Suprapubic skin (tissue), 4 donors: Measurements from ENCODE around the gene CRIP2. TPM values are rescaled to one million over a fixed set of nuclear protein-coding genes. Genes with fewer than 3 reads are reported as not detected.

Experiments
- DNase-seq, 2 donors: peaks; one replicate each; pipeline ENCODE4 v3.0.0-alpha.2; 2019; ENCODE audit warnings: low spot score in 2 of 2
- H3K27ac ChIP-seq: fragments of 200-600 bp; sonication (generic); one replicate; pipeline ENCODE4 v1.5.1; 2019
- H3K27me3 ChIP-seq: fragments of 200-600 bp; sonication (generic); one replicate; pipeline ENCODE4 v1.5.1; 2019
- H3K36me3 ChIP-seq: fragments of 200-600 bp; sonication (generic); one replicate; pipeline ENCODE4 v1.5.1; 2019
- H3K4me1 ChIP-seq: fragments of 200-600 bp; sonication (generic); one replicate; pipeline ENCODE4 v1.5.1; 2019
- H3K4me3 ChIP-seq: fragments of 200-600 bp; sonication (generic); one replicate; pipeline ENCODE4 v1.5.1; 2019; ENCODE audit warnings: mild to moderate bottlenecking
- H3K9me3 ChIP-seq: fragments of 200-600 bp; sonication (generic); one replicate; pipeline ENCODE4 v1.5.1; 2019
- EP300 ChIP-seq: sonication (generic); formaldehyde crosslinking; IDR thresholded peaks from one replicate; pipeline ENCODE4 v1.6.1; 2017; ENCODE audit warnings: antibody characterized with exemption
- POLR2A ChIP-seq, 2 donors: fragments of 450-650 bp; IDR thresholded peaks; one replicate each; pipeline ENCODE4 v1.6.1; 2017; ENCODE audit warnings: antibody characterized with exemption in 2 of 2, mild to moderate bottlenecking in 2 of 2, moderate library complexity in 2 of 2
- POLR2AphosphoS5 ChIP-seq, 3 donors: sonication (generic); formaldehyde crosslinking; IDR thresholded peaks; one replicate each; pipeline ENCODE4 v1.6.1; 2017; ENCODE audit warnings: antibody characterized with exemption in 3 of 3
- WGBS: methylation state at CpG from one replicate; pipeline ENCODE4 v1.1.5; 2018; 5-methylcytosine and 5-hydroxymethylcytosine counted together
- total RNA-seq, 4 donors: library from RNA; depleted of rRNA; stranded (reverse); fragments of >200 nt; gene quantifications; one replicate each; pipeline ENCODE4 v1.1.0, GENCODE V29; 2016
- TF ChIP-seq, protein P1 (sequence below), 2 donors: fragments of 200-600 bp in 1 of 2; fragments of 450-650 bp in 1 of 2; sonication (generic) in 1 of 2; IDR thresholded peaks; one replicate each; pipeline ENCODE4 v1.5.1; 2016 to 2019; ENCODE audit warnings: antibody characterized with exemption in 2 of 2, mild to moderate bottlenecking in 1 of 2, moderate library complexity in 1 of 2

CRIP2 gene, protein sequence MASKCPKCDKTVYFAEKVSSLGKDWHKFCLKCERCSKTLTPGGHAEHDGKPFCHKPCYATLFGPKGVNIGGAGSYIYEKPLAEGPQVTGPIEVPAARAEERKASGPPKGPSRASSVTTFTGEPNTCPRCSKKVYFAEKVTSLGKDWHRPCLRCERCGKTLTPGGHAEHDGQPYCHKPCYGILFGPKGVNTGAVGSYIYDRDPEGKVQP
- 100 to 1,000 TPM in 2 of 4 donors, 10 to 100 TPM in 2; 70.7 to 140 (median 104) TPM for total RNA-seq

DNA sequence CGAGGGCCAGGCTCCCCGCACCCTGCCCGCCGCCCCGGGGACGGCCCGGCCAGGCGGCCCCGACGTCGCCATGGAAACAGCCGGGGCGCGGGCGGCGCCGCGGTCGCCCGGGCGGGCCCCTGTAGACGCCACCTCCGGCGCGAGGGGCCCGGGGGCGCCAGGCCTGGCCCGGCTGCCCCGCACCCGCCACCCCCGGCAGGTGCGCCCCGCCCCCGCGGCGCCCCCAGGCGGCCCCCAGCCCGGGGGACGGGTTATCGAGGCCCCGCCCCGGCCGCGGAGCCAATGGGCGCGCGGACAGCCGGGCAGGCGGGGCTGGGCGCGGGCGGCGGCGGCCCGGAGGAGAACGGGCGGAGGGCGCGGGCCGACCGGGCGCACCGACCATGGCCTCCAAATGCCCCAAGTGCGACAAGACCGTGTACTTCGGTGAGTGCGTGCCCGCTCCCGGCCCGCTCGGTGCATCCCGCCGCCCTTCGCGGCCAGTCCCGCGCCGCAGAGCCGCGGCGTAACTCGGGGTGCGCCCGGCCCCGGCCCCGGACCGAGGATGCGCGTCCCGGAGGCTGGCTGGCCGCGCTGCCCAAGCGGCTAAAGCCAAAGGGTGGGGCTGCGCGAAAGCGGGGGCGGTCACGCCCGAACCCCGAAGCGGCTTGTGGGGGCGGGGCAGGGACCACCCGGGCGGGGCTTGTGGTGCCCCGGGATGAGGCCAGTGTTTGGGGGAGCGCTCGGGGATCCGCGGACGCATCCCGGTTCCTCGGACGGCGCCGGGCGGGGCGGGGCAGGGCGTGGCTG lies at the start of gene CRIP2:
Gene CRIP2 (plus strand): TSS at position 339 of the 786 bp plus-strand sequence. CDS start 42 bp downstream, at position 381.
- peak in 1 of 2 donors; percentile 46 for TF ChIP-seq POLR2A (IDR thresholded peaks at IDR 0.05)
- TF ChIP-seq POLR2AphosphoS5 (IDR thresholded peaks at IDR 0.05) = no peak
- no peak for TF ChIP-seq EP300
- TF ChIP-seq, protein P1, sequence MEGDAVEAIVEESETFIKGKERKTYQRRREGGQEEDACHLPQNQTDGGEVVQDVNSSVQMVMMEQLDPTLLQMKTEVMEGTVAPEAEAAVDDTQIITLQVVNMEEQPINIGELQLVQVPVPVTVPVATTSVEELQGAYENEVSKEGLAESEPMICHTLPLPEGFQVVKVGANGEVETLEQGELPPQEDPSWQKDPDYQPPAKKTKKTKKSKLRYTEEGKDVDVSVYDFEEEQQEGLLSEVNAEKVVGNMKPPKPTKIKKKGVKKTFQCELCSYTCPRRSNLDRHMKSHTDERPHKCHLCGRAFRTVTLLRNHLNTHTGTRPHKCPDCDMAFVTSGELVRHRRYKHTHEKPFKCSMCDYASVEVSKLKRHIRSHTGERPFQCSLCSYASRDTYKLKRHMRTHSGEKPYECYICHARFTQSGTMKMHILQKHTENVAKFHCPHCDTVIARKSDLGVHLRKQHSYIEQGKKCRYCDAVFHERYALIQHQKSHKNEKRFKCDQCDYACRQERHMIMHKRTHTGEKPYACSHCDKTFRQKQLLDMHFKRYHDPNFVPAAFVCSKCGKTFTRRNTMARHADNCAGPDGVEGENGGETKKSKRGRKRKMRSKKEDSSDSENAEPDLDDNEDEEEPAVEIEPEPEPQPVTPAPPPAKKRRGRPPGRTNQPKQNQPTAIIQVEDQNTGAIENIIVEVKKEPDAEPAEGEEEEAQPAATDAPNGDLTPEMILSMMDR (IDR thresholded peaks at IDR 0.05) = no peak
- Histone ChIP-seq H3K4me3 (peak within 1 kb of the TSS; percentile 91), H3K9me3 (no peaks in the 10 kb centered on the region), H3K36me3 (peaks cover 18% of the 10 kb centered on the region), H3K4me1 (peaks cover 60% of the 10 kb centered on the region), H3K27ac (peak within 1 kb of the TSS; percentile 92), H3K27me3 (no peaks in the 10 kb centered on the region)
- DNase-seq = peak in 1 of 2 donors; percentile 80
- 0% methylated on average over 8 of the region's 118 CpGs for WGBS

DNA sequence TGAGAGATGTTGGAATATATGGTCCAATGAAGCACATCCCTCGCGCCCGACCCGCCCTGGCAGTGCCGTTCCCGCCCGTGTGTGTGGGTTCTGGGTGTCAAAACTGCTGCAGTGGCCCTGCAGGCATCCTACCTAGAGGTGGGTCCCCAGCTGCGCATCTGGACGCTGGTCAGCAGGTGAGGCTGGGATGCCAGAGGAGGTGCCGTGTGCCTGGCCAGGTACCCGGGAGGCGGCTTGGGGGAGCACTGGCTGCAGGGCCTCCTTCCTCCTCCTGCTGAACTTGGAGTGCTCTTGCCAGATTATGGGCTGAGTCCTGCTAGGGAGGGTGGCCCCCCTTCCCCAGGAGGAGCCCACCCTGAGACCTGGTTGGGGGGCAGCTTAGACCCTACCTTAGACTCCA lies 49.8 kb upstream of the CRIP2 start:
- H3K4me3 ChIP-seq = no peak overlapping the region
- TF ChIP-seq, protein P1 (IDR thresholded peaks at IDR 0.05) = no peak
- TF ChIP-seq POLR2AphosphoS5 (IDR thresholded peaks at IDR 0.05) (no peak), EP300 (no peak), POLR2A (IDR thresholded peaks at IDR 0.05) (no peak)
- DNase-seq = no peak

DNA sequence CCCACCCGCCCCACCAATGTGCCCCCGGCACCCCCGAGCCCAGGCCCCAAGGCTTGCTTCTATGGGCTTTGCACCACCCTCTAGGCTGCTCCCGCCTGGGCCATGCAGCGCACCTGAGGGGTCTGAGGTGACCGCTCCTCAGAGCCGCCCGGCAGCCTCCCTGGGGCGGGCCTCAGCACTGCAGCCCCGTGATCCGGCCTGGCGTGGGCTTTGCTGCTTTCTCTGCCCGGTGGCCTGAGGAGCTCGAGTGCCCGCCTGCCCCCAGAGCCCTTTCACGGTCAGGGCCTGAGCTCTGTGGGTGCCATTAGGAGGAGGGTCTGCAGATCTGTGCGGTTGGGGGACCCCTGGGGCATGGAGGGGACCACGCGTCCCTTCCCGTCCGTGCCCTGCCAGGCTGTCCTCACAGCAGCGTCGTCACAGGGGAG lies 48.8 kb upstream of the CRIP2 start:
- Histone ChIP-seq H3K4me1 (peaks cover 21% of the 10 kb centered on the region), H3K36me3 (peaks cover 15% of the 10 kb centered on the region), H3K27ac (no peak overlapping the region), H3K4me3 (no peak overlapping the region), H3K27me3 (no peaks in the 10 kb centered on the region), H3K9me3 (no peaks in the 10 kb centered on the region)
- TF ChIP-seq POLR2AphosphoS5 (IDR thresholded peaks at IDR 0.05) (no peak), EP300 (no peak), POLR2A (IDR thresholded peaks at IDR 0.05) (no peak)
- TF ChIP-seq, protein P1 (IDR thresholded peaks at IDR 0.05) = no peak
- no peak for DNase-seq
- WGBS = 94% methylated on average over 7 of the region's 23 CpGs

More for the DNA sequence above, 49.8 kb upstream of the CRIP2 start:
- H3K9me3 ChIP-seq = no peaks in the 10 kb centered on the region
- 95% methylated on average over 7 of the region's 12 CpGs for WGBS
- H3K36me3 ChIP-seq = peaks cover 15% of the 10 kb centered on the region
- H3K4me1 ChIP-seq = peaks cover 28% of the 10 kb centered on the region
- no peak overlapping the region for H3K27ac ChIP-seq
- no peaks in the 10 kb centered on the region for H3K27me3 ChIP-seq

DNA sequence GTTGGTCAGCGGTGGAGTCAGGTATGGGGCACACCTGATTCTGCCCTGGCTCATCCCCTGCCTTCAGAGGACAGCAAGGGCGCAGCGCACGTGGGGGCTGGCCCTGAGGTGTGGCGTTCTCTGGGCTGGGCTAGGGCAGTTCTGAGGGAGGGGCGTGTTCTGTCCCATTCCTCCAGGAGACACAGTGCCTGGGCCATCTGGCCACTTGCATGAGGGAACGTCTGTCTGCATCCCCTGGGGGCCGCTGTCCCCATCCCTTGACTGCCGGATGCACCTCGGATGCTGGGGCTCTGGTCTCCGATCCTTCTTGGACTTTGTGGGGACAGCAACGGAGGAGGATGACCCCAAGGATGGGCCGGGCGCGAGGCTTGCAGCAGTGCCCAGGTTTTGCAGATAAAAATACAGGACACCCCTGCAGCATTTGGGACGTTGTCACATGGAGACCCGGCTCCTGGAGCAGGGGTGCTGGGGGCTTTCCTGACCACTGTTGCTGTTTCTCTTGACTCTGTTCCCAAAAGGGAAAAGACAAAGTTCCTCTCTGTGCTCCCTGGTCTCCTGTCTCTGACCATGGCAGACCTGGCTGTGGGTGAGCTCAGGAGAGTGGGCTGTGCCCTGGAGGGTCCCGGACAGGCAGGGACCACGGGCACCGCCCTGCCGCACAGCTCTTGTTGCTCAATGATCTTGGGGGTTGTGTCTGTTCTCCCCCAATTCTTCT lies 48.0 kb upstream of the CRIP2 start:
- no peak overlapping the region for H3K27ac ChIP-seq
- WGBS = 91% methylated on average over 17 of the region's 21 CpGs
- peaks cover 15% of the 10 kb centered on the region for H3K36me3 ChIP-seq
- peaks cover 14% of the 10 kb centered on the region for H3K4me1 ChIP-seq
- H3K27me3 ChIP-seq = no peaks in the 10 kb centered on the region
- no peak overlapping the region for H3K4me3 ChIP-seq
- H3K9me3 ChIP-seq = no peaks in the 10 kb centered on the region
- no peak for TF ChIP-seq EP300
- no peak for TF ChIP-seq POLR2AphosphoS5 (IDR thresholded peaks at IDR 0.05)
- TF ChIP-seq, protein P1 (IDR thresholded peaks at IDR 0.05) = no peak
- no peak for TF ChIP-seq POLR2A (IDR thresholded peaks at IDR 0.05)
- no peak for DNase-seq
